ENCODE data around the gene ABO. TPM values are rescaled to one million over a fixed set of nuclear protein-coding genes. Genes with fewer than 3 reads are reported as not detected.
"Not testable (repeated sequence)": the region's sequence is repeated elsewhere in the genome, so short reads cannot be mapped to it uniquely, and the experiment has no call there.

The ABO gene
- total RNA-seq, 2 experiments from 2014 or later, result not detected

- CTCF ChIA-PET, result no interaction called here
- POLR2A ChIA-PET, result no interaction called here
- no peak overlapping the region for H3K4me3 Mint-ChIP-seq
- H3K27ac Mint-ChIP-seq, result no peak overlapping the region
- H3K9me3 Mint-ChIP-seq, result peaks cover 2% of the 10 kb centered on the region
- peaks cover 4% of the 10 kb centered on the region for H3K27me3 Mint-ChIP-seq
- H3K4me1 Mint-ChIP-seq (ENCODE audit: low read depth), result peaks cover 4% of the 10 kb centered on the region
- intact Hi-C loops (cut with micrococcal nuclease), result no loop called here
- no peak for DNase-seq
- H3K36me3 Mint-ChIP-seq, result no peaks in the 10 kb centered on the region
Measured at GRCh38 chr9:133255371-133256135, 19.4 kb downstream of the ABO start.

- Mint-ChIP-seq H3K27ac (no peak overlapping the region), H3K9me3 (peaks cover 2% of the 10 kb centered on the region), H3K27me3 (peaks cover 8% of the 10 kb centered on the region), H3K4me1 (ENCODE audit: low read depth) (peaks cover 4% of the 10 kb centered on the region), H3K36me3 (no peaks in the 10 kb centered on the region), H3K4me3 (no peak overlapping the region)
- DNase-seq, result no peak
- intact Hi-C loops (cut with micrococcal nuclease), result no loop called here
- POLR2A ChIA-PET, result no interaction called here
- CTCF ChIA-PET, result interaction anchor here (3.3 kb wide), 1 partner anchor 15 kb away, joined by 10 read pairs; no protein-coding TSS in a partner anchor
Measured at GRCh38 chr9:133254471-133254870, 20.5 kb downstream of the ABO start.

- Mint-ChIP-seq H3K27me3 (peaks cover 8% of the 10 kb centered on the region), H3K4me3 (no peak overlapping the region), H3K9me3 (peaks cover 2% of the 10 kb centered on the region), H3K4me1 (ENCODE audit: low read depth) (peaks cover 4% of the 10 kb centered on the region), H3K36me3 (no peaks in the 10 kb centered on the region), H3K27ac (no peak overlapping the region)
- POLR2A ChIA-PET, result no interaction called here
- DNase-seq, result no peak
- CTCF ChIA-PET, result interaction anchor here (0.6 to 3.3 kb wide), 3 partner anchors 14 to 773 kb away, joined by 3 to 10 read pairs (median 4); no protein-coding TSS in a partner anchor
- intact Hi-C loops (cut with micrococcal nuclease), result no loop called here
Measured at GRCh38 chr9:133253268-133253667, 21.7 kb downstream of the ABO start.

- no peak overlapping the region for H3K27ac Mint-ChIP-seq
- no peak for DNase-seq
- CTCF ChIA-PET, result interaction anchor here (0.6 to 3.3 kb wide), 3 partner anchors 13 to 773 kb away, joined by 3 to 10 read pairs (median 4); no protein-coding TSS in a partner anchor
- peaks cover 8% of the 10 kb centered on the region for H3K27me3 Mint-ChIP-seq
- H3K36me3 Mint-ChIP-seq, result no peaks in the 10 kb centered on the region
- H3K4me3 Mint-ChIP-seq, result no peak overlapping the region
- peaks cover 4% of the 10 kb centered on the region for H3K4me1 Mint-ChIP-seq (ENCODE audit: low read depth)
- H3K9me3 Mint-ChIP-seq, result peaks cover 2% of the 10 kb centered on the region
- POLR2A ChIA-PET, result no interaction called here
- intact Hi-C loops (cut with micrococcal nuclease), result no loop called here
Measured at GRCh38 chr9:133252301-133253020, 22.5 kb downstream of the ABO start.

GRCh38 chr9:133251773-133252172, 23.2 kb downstream of the ABO start:
- H3K27ac Mint-ChIP-seq, result no peak overlapping the region
- ChIA-PET POLR2A (no interaction called here), CTCF (interaction anchor here (3.3 kb wide), 1 partner anchor 13 kb away, joined by 10 read pairs; no protein-coding TSS in a partner anchor)
- peaks cover 4% of the 10 kb centered on the region for H3K4me1 Mint-ChIP-seq (ENCODE audit: low read depth)
- peaks cover 2% of the 10 kb centered on the region for H3K9me3 Mint-ChIP-seq
- intact Hi-C loops (cut with micrococcal nuclease), result no loop called here
- H3K27me3 Mint-ChIP-seq, result peaks cover 8% of the 10 kb centered on the region
- no peak overlapping the region for H3K4me3 Mint-ChIP-seq
- H3K36me3 Mint-ChIP-seq, result no peaks in the 10 kb centered on the region
- DNase-seq, result no peak

- H3K36me3 Mint-ChIP-seq; H3K9me3 Mint-ChIP-seq; H3K27ac Mint-ChIP-seq; intact Hi-C loops (cut with micrococcal nuclease); H3K27me3 Mint-ChIP-seq; H3K4me3 Mint-ChIP-seq; DNase-seq; H3K4me1 Mint-ChIP-seq (ENCODE audit: low read depth); POLR2A ChIA-PET: not testable (repeated sequence)
- CTCF ChIA-PET, result interaction anchor here (3.3 kb wide), 1 partner anchor 12 kb away, joined by 10 read pairs; no protein-coding TSS in a partner anchor
Measured at GRCh38 chr9:133251221-133251620, 23.8 kb downstream of the ABO start.

- Mint-ChIP-seq H3K9me3 (peaks cover 2% of the 10 kb centered on the region), H3K4me1 (ENCODE audit: low read depth) (peaks cover 4% of the 10 kb centered on the region), H3K27ac (no peak overlapping the region), H3K4me3 (no peak overlapping the region), H3K36me3 (no peaks in the 10 kb centered on the region), H3K27me3 (peaks cover 13% of the 10 kb centered on the region)
- intact Hi-C loops (cut with micrococcal nuclease), result no loop called here
- no peak for DNase-seq
- ChIA-PET POLR2A (no interaction called here), CTCF (no interaction called here)
Measured at GRCh38 chr9:133250741-133251170, 24.2 kb downstream of the ABO start.

GRCh38 chr9:133249337-133249736, 25.7 kb downstream of the ABO start:
- H3K9me3 Mint-ChIP-seq, result peaks cover 2% of the 10 kb centered on the region
- no peak for DNase-seq
- intact Hi-C loops (cut with micrococcal nuclease), result no loop called here
- H3K36me3 Mint-ChIP-seq, result no peaks in the 10 kb centered on the region
- ChIA-PET POLR2A (no interaction called here), CTCF (interaction anchor here (1.6 kb wide), 1 partner anchor 10 kb away, joined by 6 read pairs; no protein-coding TSS in a partner anchor)
- H3K27ac Mint-ChIP-seq, result no peak overlapping the region
- peaks cover 13% of the 10 kb centered on the region for H3K27me3 Mint-ChIP-seq
- H3K4me3 Mint-ChIP-seq, result no peak overlapping the region
- peaks cover 4% of the 10 kb centered on the region for H3K4me1 Mint-ChIP-seq (ENCODE audit: low read depth)

- POLR2A ChIA-PET, result no interaction called here
- H3K27ac Mint-ChIP-seq, result no peak overlapping the region
- no peaks in the 10 kb centered on the region for H3K36me3 Mint-ChIP-seq
- CTCF ChIA-PET, result interaction anchor here (1.6 kb wide), 1 partner anchor 10 kb away, joined by 6 read pairs; no protein-coding TSS in a partner anchor
- DNase-seq, result no peak
- intact Hi-C loops (cut with micrococcal nuclease), result no loop called here
- H3K9me3 Mint-ChIP-seq, result peaks cover 2% of the 10 kb centered on the region
- peaks cover 4% of the 10 kb centered on the region for H3K4me1 Mint-ChIP-seq (ENCODE audit: low read depth)
- H3K27me3 Mint-ChIP-seq, result peaks cover 13% of the 10 kb centered on the region
- no peak overlapping the region for H3K4me3 Mint-ChIP-seq
Measured at GRCh38 chr9:133248726-133249295, 26.2 kb downstream of the ABO start.

GRCh38 chr9:133247632-133248031, 27.4 kb downstream of the ABO start:
- no peaks in the 10 kb centered on the region for H3K4me1 Mint-ChIP-seq (ENCODE audit: low read depth)
- H3K4me3 Mint-ChIP-seq, result no peak overlapping the region
- no peaks in the 10 kb centered on the region for H3K36me3 Mint-ChIP-seq
- intact Hi-C loops (cut with micrococcal nuclease), result no loop called here
- H3K27ac Mint-ChIP-seq, result no peak overlapping the region
- H3K9me3 Mint-ChIP-seq, result no peaks in the 10 kb centered on the region
- CTCF ChIA-PET, result interaction anchor here (1.6 kb wide), 1 partner anchor 9 kb away, joined by 6 read pairs; no protein-coding TSS in a partner anchor
- no peak for DNase-seq
- H3K27me3 Mint-ChIP-seq, result peaks cover 13% of the 10 kb centered on the region
- POLR2A ChIA-PET, result no interaction called here

GRCh38 chr9:133246991-133247390, 28.0 kb downstream of the ABO start:
- no peaks in the 10 kb centered on the region for H3K4me1 Mint-ChIP-seq (ENCODE audit: low read depth)
- intact Hi-C loops (cut with micrococcal nuclease), result no loop called here
- CTCF ChIA-PET, result no interaction called here
- no peak overlapping the region for H3K4me3 Mint-ChIP-seq
- no peaks in the 10 kb centered on the region for H3K36me3 Mint-ChIP-seq
- H3K27me3 Mint-ChIP-seq, result peaks cover 13% of the 10 kb centered on the region
- no peak for DNase-seq
- POLR2A ChIA-PET, result no interaction called here
- H3K27ac Mint-ChIP-seq, result no peak overlapping the region
- H3K9me3 Mint-ChIP-seq, result no peaks in the 10 kb centered on the region

- Mint-ChIP-seq H3K27me3 (peaks cover 13% of the 10 kb centered on the region), H3K36me3 (no peaks in the 10 kb centered on the region), H3K4me1 (ENCODE audit: low read depth) (no peaks in the 10 kb centered on the region), H3K9me3 (no peaks in the 10 kb centered on the region), H3K27ac (no peak overlapping the region), H3K4me3 (no peak overlapping the region)
- DNase-seq, result no peak
- intact Hi-C loops (cut with micrococcal nuclease), result no loop called here
- CTCF ChIA-PET, result no interaction called here
- POLR2A ChIA-PET, result no interaction called here
Measured at GRCh38 chr9:133246562-133246961, 28.4 kb downstream of the ABO start.
